ENCODE results near the gene STAG1. TPM values are rescaled to one million over a fixed set of nuclear protein-coding genes. Genes with fewer than 3 reads are reported as not detected.
"Not testable (repeated sequence)": the region's sequence is repeated elsewhere in the genome, so short reads cannot be mapped to it uniquely, and the experiment has no call there.

Gene STAG1
- total and polyA plus RNA-seq, 9 donors: 18.7 to 66.3 (median 55.8) TPM

GRCh38 chr3:136741063-136741462, 11.1 kb downstream of the STAG1 start:
- WGBS, 3 donors: 91 to 98% (median 97%) methylated on average over 2 of the region's 2 CpGs
- Histone ChIP-seq H3K27me3 (no peaks in the 10 kb centered on the region), H3K9me3 (no peaks in the 10 kb centered on the region), H3K36me3 (no peaks in the 10 kb centered on the region), H3K4me3 (no peak overlapping the region), H3K27ac (no peak overlapping the region), H3K4me1 (ENCODE audit: insufficient read depth) (no peaks in the 10 kb centered on the region)
- intact Hi-C loops (cut with DNase I): no loop called here
- no peak for DNase-seq
- no peak for TF ChIP-seq POLR2A (IDR thresholded peaks at IDR 0.05)
- no peak for TF ChIP-seq CTCF (IDR thresholded peaks at IDR 0.05)
- no peak for TF ChIP-seq EP300 (IDR thresholded peaks at IDR 0.05)

- TF ChIP-seq EP300 (IDR thresholded peaks at IDR 0.05) (no peak), CTCF (IDR thresholded peaks at IDR 0.05) (no peak), POLR2A (IDR thresholded peaks at IDR 0.05) (no peak)
- H3K36me3 ChIP-seq: no peaks in the 10 kb centered on the region
- no peak overlapping the region for H3K4me3 ChIP-seq
- no peak for DNase-seq
- H3K27ac ChIP-seq: no peak overlapping the region
- H3K9me3 ChIP-seq: no peaks in the 10 kb centered on the region
- 91 to 94% (median 94%) methylated on average over 7 of the region's 7 CpGs for WGBS, 3 donors
- no peaks in the 10 kb centered on the region for H3K4me1 ChIP-seq (ENCODE audit: insufficient read depth)
- intact Hi-C loops (cut with DNase I): no loop called here
- H3K27me3 ChIP-seq: no peaks in the 10 kb centered on the region
Measured at GRCh38 chr3:136740351-136740958, 11.7 kb downstream of the STAG1 start.

GRCh38 chr3:136736950-136737349, 15.2 kb downstream of the STAG1 start:
- H3K27ac ChIP-seq; H3K36me3 ChIP-seq; H3K9me3 ChIP-seq; H3K4me1 ChIP-seq (ENCODE audit: insufficient read depth); DNase-seq; H3K27me3 ChIP-seq; intact Hi-C loops (cut with DNase I); H3K4me3 ChIP-seq: not testable (repeated sequence)
- WGBS, 3 donors: 93 to 95% (median 95%) methylated on average over 8 of the region's 8 CpGs

- Histone ChIP-seq H3K9me3 (no peaks in the 10 kb centered on the region), H3K27me3 (no peaks in the 10 kb centered on the region), H3K4me1 (ENCODE audit: insufficient read depth) (peaks cover 10% of the 10 kb centered on the region), H3K4me3 (no peak overlapping the region), H3K27ac (no peak overlapping the region), H3K36me3 (no peaks in the 10 kb centered on the region)
- intact Hi-C loops (cut with DNase I): no loop called here
- WGBS, 3 donors: 81 to 96% (median 85%) methylated on average over 3 of the region's 3 CpGs
- TF ChIP-seq EP300 (IDR thresholded peaks at IDR 0.05): no peak
- TF ChIP-seq POLR2A (IDR thresholded peaks at IDR 0.05): no peak
- TF ChIP-seq CTCF (IDR thresholded peaks at IDR 0.05): no peak
- no peak for DNase-seq
Measured at GRCh38 chr3:136735103-136735502, 17.1 kb downstream of the STAG1 start.

- Histone ChIP-seq H3K27me3 (no peaks in the 10 kb centered on the region), H3K9me3 (no peaks in the 10 kb centered on the region), H3K4me1 (ENCODE audit: insufficient read depth) (peaks cover 10% of the 10 kb centered on the region), H3K4me3 (no peak overlapping the region), H3K36me3 (no peaks in the 10 kb centered on the region), H3K27ac (no peak overlapping the region)
- intact Hi-C loops (cut with DNase I): no loop called here
- no peak for DNase-seq
- TF ChIP-seq CTCF (IDR thresholded peaks at IDR 0.05) (no peak), EP300 (IDR thresholded peaks at IDR 0.05) (no peak), POLR2A (IDR thresholded peaks at IDR 0.05) (no peak)
- 80 to 87% (median 81%) methylated on average over 3 of the region's 3 CpGs for WGBS, 3 donors
Measured at GRCh38 chr3:136734382-136735070, 17.7 kb downstream of the STAG1 start.
